ACHN (cell line): ENCODE measurements around the gene ST13.
A peak's percentile ranks its signal among the peaks of the same experiment; 100 is the strongest.
"Not testable (repeated sequence)": the region's sequence is repeated elsewhere in the genome, so short reads cannot be mapped to it uniquely, and the experiment has no call there.

Experiments used
- DNase-seq: peaks from one replicate; pipeline ENCODE4 v3.0.0-alpha.2; 2015
- in situ Hi-C: cut with HindIII; loops from 2 replicates; pipeline ENCODE4 v1.10.0; 2017; ENCODE audit warnings: low sequenced_read_pairs, low pct_ligation_motif_present, low pct_unique_long_range_greater_than_20kb

The ST13 gene

DNA sequence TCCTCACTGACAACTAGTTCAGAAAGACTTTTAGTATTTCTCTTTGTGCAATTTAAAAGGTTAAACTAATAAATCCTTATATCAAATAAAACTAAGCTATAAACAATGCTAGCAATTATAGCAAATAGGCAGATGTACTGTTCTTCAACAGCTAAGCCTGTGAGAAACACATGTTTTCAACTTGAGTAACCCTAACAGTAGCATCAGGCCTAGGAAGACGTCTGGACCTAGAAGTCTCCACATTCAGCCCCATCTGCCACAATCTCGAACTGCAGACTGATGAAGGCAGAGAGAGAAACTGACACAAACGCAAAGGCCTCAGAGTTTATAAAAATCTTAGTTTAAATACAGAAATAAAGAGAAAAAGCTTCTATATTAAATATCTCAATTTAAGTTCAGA is 2.5 kb downstream of the ST13 start:
- DNase-seq, result no peak
- in situ Hi-C loops, result no loop called here

GRCh38 chr22:40853333-40853732 is 3.1 kb downstream of the ST13 start:
- in situ Hi-C loops, result no loop called here

GRCh38 chr22:40845816-40846215 is 10.6 kb downstream of the ST13 start:
- in situ Hi-C loops, DNase-seq: not testable (repeated sequence)

More at GRCh38 chr22:40853333-40853732, 3.1 kb downstream of the ST13 start:
- no peak for DNase-seq

- DNase-seq, result no peak
- in situ Hi-C loops, result no loop called here
Measured at GRCh38 chr22:40844951-40845350, 11.5 kb downstream of the ST13 start.

DNA sequence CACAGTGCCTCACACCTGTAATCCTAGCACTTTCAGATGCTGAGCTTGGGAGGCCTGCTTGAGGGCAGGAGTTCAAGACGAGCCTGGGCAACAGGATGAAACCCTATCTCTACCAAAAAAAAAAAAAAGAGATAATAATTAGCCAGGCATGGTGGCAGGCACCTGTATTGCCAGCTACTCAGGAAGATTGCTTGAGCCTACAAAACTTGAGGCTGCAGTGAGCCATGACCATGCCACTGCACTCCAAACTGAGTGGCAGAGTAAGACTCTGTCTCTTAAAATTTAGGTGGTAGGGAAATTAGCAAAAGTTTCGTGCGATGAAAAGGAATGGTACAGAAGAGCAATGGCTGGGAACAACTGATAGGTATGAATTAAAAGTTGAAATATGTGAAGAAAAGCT is 18.0 kb downstream of the ST13 start:
- in situ Hi-C loops, result no loop called here
- DNase-seq, result no peak

- in situ Hi-C loops, result no loop called here
- no peak for DNase-seq
Measured at GRCh38 chr22:40834619-40835018, 21.8 kb downstream of the ST13 start.

DNA sequence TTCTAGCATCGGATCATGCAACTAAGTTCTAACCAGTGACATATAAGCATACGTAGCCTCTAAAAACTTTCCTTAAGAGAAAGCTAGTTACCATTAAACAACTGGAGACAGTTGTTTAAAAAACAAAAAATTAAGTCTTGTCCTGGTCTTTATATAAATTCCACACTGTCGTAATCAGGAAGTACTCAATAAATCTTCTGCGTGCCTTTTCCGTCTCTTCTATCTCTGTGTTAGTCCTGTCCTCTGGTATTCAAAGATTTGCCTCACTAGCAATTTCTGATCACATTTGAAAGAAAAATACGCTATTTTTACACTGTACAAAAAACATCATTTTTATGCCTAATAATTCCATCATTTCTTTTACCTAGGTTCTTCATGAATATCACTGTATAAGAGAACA is 27.3 kb downstream of the ST13 start:
- no peak for DNase-seq
- in situ Hi-C loops, result no loop called here

GRCh38 chr22:40826984-40827741 is 29.3 kb downstream of the ST13 start:
- DNase-seq, result peak; percentile 41
- in situ Hi-C loops, result no loop called here

DNA sequence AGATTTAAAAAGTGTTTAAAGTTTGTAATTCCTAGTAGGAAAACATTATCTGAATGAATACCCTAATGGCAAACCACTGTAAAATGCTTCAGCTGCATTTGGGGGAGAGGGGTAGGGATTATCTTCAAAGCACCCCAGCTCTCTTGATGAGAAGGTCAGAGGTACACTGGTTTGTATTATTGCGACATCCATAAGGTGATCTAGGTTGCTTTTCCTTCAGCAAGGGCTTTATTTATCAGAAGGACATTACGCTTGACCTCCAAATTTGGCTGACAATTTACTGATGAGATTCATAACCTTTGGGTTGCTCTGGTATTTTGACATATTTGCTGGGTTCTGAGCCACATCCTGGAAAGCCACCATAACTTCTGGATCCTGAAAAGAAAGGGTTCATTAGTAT is 30.1 kb downstream of the ST13 start:
- in situ Hi-C loops, result not testable (repeated sequence)

DNA sequence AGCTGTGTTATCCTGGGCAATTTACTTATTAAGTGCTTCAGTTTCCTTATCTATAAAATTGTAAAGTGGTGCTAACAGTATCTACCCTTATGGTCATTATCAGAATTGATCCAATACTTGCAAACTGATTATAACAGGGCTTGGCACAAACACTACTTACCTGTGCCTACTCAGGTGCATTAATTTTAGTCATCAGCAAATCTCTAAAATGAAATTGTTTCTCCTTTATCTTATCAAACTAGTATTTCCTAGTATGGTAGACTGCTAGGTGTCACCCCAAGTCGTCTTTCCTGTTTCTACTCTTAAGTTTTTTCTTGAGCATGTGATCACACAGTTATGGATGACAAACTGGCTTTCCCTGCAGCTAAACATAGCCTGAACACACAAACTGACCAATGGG is 33.0 kb downstream of the ST13 start:
- DNase-seq, result no peak
- in situ Hi-C loops, result no loop called here

More for the DNA sequence above, 30.1 kb downstream of the ST13 start:
- not testable (repeated sequence) for DNase-seq

DNA sequence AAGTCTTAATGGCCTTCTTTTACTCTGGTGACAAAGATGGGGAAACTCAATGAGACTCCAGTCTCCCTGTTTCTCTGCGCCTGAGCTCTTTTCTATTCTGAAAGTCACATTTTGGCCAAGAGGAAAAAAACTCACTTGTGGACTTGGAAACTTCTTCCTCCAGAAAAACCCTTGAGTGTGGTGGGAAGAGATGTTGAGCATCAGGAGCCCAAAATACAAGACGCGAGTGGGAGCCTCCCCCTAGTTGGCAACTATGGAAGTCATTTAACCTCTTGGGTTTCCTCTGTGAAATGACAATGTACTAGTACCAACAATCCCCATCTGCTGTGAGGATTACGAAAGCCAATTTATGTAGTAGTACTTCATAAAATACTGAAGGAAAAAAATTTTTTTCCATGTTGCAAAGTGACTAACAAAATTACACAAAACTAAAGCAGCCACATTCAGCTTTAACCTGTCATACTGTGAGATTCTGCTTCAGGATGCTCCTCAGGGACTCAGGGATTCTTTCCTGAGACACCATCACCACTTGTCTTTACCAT is 36.8 kb downstream of the ST13 start:
- peak; percentile 17 for DNase-seq
- in situ Hi-C loops, result no loop called here

DNA sequence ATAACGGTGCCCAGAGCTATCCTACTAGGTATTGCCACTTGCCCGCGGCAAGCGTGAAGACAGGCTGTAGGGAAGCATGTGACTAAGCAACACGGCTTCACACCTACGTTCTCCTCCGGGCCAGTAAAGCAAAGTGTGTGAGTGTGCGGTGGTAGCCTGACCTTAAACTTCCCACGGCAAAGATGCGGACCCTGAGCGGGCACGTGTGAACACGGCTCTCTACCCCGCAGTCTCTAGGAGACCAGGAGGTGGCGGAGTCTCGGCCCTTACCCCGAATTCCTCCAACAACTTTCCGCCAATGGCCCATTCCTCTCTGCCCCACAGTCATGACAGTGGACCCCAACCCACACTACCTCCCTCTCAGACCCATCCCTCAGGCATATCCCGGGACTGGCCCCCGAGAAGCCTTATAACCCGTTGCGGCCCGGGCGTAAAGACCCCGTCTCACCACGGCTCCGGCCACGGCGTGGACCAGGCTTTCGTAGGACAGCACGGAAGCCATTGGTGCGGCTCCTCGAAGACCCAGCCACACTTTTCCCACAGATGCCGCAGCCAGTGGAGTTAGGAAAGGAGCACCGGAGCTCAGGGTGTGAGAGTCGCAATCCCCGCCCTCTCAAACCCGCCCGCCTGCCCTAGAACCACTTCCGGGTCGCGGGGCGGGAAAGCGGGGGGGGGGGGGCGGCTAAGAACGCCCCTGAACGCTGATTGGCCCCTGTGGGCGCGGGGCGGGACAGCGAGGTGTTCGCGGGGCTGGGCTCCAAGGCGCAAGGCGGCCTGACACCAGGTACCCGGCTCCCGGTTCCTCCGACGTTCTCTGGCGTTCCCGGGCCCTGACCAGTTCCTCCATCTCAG is 37.5 kb downstream of the ST13 start, which contains the start of gene SLC25A17:
TSS of gene SLC25A17 (minus strand) at position 600 of the 852 bp plus-strand sequence. CDS start at position 502, 98 bp downstream.
- in situ Hi-C loops, result no loop called here
- DNase-seq, result peak; percentile 83

DNA sequence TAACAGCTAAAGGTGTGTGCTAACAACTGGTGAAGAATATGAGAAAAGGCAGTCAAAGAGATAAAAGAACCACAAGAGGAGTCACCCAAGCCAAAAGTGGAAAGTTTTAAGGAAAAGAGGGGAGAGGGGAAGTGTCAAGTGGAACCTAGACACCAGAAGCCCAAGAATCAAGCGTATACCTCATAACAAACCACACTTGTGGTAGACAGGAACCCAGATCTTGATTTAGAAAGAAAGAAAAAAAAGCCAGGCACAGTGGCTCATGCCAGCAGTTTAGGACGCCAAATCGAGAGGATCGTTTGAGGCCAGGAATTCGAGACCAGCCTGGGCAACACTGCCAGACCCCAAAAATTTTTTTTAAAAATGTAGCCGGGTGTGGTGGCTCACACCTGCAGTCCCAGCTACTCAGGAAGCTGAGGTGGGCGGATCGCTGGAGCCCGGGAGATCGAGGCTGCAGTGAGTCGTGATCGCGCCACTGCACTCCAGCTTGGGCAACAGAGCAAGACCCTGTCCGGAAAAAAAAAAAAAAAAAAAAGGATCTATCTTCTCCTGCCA is 38.2 kb downstream of the ST13 start:
- in situ Hi-C loops, result no loop called here
- no peak for DNase-seq

DNA sequence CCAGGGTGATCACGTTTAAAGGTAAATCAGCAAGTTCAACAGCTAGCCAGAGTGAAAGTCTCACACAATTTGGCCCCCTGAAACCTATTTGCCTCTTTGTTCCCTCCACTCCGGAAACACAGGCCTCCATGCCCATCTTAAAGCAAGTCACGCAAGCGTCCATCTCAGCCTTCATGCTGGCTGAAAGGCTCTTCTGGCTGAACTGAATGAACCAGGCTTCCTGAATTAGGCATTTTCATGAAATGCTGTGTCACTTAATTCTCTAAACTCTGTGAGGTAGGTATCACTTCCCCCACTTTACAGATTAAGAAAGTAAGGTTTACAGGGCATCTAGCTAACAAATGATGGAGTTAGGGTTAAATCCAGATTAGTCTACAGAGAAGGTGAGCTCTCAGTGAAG is 38.7 kb downstream of the ST13 start:
- in situ Hi-C loops, result no loop called here
- no peak for DNase-seq

DNA sequence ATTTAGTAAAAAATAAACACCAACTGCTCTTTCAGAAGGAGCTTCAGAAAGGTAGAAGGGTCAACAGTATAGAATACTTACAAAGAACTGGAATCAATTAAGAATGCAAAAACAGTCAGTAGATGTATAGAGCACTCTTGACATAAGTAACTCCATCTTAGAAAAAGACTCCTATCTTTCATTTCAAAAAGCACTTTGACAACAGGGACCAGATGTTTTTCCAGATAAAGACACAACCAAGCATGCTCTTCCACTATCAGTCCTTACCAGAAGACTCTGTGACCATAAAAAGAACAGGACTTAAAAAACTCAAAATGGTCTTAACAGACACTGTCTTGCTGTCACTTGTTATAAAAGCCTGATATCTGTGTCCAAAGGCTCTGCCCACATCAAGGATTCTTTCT is 42.5 kb downstream of the ST13 start:
- DNase-seq, result no peak
- in situ Hi-C loops, result no loop called here

DNA sequence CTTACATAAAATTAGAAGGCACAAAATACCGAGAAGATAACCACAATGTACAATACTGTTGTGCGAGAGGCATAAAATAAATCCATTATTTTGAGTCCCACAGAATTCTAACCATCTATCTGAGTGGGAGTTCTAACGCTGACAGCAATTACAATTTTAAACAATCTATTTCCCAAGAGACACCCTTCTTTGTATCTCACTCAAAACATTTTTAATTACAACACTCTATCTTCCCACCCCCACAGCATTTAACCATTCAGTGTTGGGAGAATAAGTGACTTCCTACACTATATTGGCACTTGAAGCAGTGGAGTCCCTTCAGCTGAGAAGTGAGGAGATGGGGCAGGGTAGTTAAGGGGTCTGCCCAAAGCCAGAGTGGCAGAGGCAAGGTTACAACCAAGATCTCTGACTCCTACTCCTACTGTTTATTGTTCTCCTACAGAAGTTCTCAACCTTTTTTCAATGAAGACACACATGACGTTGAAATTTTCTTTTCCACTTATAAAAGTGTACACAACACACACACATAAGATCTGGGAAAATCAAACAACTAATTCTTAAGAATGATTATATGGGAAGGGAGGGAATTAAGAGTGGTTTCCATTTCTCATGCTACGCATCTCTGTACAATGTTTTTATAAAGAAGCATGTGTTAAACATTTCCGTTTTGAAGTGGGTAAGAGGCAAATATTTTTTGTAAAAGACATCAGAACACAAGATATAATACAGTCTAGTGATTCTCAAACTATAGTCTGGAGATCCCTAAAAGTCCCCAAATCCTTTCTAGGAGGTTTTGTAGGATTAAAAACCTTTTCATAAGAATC is 48.2 kb downstream of the ST13 start:
- in situ Hi-C loops, result no loop called here
- DNase-seq, result no peak

DNA sequence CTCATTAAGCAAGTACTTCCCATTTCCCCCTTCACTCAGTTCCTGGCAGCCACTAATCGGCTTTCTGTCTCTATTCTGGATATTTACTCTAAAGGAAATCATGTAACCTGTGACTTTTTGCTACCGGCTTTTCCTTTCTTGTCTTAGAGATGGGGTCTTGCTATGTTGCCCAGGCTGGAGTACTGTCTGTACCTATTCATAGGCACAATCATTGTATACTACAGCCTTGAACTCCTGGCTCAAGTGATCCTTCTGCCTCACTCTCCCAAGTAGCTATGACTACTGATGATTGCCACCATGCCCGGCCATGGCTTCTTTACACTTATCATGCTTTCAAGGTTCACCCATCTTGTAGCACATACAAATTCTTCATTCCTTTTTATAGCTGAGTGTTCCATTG is 49.7 kb downstream of the ST13 start:
- in situ Hi-C loops, result no loop called here
- DNase-seq, result no peak

DNA sequence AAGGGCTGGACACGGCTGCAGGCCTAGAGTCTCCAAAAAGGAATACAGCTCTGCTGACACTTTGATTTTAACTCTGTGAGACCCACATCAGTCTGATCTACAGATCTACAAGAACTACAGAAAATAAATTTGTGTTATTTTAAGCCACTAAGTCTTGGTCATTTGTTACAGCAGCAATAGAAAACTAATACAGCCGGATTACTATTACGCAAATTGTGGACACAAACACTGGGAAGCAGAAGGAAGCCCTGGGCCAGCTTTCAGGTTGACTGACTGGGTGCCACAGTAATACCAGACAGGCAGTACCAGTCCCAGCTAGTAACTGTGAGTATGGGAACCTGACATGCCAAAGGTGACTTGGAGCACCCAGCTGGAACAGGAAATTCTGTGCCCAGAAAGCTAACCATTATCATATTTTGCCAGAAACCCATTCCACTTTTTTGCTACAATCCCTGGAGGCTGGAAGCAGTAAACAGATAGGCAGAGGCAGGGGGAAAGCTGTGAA is 50.7 kb downstream of the ST13 start:
- DNase-seq, result no peak
- in situ Hi-C loops, result no loop called here
